ENCODE measurements around the gene USP22.

DNA sequence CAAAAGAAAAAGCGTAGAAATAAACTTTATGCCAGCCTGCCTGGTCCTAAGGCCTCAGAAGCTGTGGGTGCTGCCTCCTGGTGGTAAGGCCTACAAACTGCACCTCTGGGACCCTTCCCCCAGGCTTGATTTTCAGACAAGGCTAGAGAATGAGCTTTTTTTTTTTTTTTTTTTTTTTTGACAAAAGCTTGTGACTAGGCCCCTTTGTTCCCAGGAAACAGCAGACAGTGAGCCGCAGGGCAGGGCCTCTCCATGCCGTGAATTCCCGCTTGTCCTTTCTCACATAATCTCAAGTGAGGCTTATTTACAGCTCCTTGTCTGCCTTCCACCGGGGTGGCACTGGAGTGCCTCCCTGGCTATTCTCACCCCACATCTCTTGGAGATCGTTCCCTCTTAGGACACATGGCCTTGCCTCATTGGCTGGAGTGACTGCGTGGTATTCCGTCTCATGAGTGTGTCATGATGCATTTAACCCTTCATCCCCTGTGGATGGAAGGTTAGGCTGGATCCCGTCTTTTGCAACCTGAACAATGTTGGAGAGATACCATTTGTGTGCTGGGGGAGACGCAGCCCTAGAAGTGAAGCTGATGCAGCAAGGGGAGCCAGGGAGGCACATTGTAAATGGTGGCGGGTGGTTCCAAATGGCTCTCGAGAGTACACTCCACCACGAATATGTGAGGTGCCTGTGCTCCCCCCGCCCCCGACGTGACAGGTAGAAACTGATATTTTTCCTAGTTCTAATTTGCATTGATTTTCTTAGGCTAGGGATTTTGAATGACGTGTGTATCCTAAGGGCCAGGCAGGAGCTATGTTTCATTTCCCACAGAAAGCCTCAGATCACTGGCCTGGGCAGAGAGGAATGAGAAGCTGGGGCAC lies 49.6 kb downstream of the USP22 start:
- TF ChIP-seq, protein P1, sequence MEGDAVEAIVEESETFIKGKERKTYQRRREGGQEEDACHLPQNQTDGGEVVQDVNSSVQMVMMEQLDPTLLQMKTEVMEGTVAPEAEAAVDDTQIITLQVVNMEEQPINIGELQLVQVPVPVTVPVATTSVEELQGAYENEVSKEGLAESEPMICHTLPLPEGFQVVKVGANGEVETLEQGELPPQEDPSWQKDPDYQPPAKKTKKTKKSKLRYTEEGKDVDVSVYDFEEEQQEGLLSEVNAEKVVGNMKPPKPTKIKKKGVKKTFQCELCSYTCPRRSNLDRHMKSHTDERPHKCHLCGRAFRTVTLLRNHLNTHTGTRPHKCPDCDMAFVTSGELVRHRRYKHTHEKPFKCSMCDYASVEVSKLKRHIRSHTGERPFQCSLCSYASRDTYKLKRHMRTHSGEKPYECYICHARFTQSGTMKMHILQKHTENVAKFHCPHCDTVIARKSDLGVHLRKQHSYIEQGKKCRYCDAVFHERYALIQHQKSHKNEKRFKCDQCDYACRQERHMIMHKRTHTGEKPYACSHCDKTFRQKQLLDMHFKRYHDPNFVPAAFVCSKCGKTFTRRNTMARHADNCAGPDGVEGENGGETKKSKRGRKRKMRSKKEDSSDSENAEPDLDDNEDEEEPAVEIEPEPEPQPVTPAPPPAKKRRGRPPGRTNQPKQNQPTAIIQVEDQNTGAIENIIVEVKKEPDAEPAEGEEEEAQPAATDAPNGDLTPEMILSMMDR (IDR thresholded peaks at IDR 0.05; ENCODE audit: insufficient read depth, low read length, poor library complexity, severe bottlenecking) = peak; percentile 89
- TF ChIP-seq EZH2phosphoT487 (conservative IDR thresholded peaks at IDR 0.05; ENCODE audit: low read length) = no peak

Data from SU-DHL-6 (cell line).